COLO668 (cell line): ENCODE results near the gene SHLD2.
A peak's percentile ranks its signal among the peaks of the same experiment; 100 is the strongest.
"Not testable (repeated sequence)": the region's sequence is repeated elsewhere in the genome, so short reads cannot be mapped to it uniquely, and the experiment has no call there.

ENCODE experiments used
- DNase-seq: peaks from one replicate; lab custom pipeline; 2025; ENCODE audit not compliant: unreplicated experiment; lab: John Stamatoyannopoulos, UW

The SHLD2 gene

GRCh38 chr10:87083576-87084290 is 11.3 kb upstream of the SHLD2 start:
- DNase-seq, result not testable (repeated sequence)

- DNase-seq, result not testable (repeated sequence)
Observed at GRCh38 chr10:87084291-87084782, 10.7 kb upstream of the SHLD2 start.

- no peak for DNase-seq
Observed at GRCh38 chr10:87085537-87085936, 9.5 kb upstream of the SHLD2 start.

- DNase-seq, result no peak
Observed at GRCh38 chr10:87089746-87090145, 5.3 kb upstream of the SHLD2 start.

GRCh38 chr10:87090779-87091178 is 4.2 kb upstream of the SHLD2 start:
- DNase-seq, result no peak

- DNase-seq, result no peak
Observed at GRCh38 chr10:87092376-87092860, 2.6 kb upstream of the SHLD2 start.

GRCh38 chr10:87092861-87093631 is 2.0 kb upstream of the SHLD2 start:
- DNase-seq, result peak; percentile 5

- DNase-seq, result peak; percentile 51
Observed at GRCh38 chr10:87093632-87094372, 1.2 kb upstream of the SHLD2 start.

- peak; percentile 71 for DNase-seq
Observed at GRCh38 chr10:87095236-87095945, 385 bp downstream of the SHLD2 start.

GRCh38 chr10:87101996-87102395 is 7.0 kb downstream of the SHLD2 start:
- DNase-seq, result no peak

- DNase-seq, result not testable (repeated sequence)
Observed at GRCh38 chr10:87104727-87105126, 9.7 kb downstream of the SHLD2 start.

- DNase-seq, result no peak
Observed at GRCh38 chr10:87105446-87106124, 10.6 kb downstream of the SHLD2 start.

GRCh38 chr10:87118122-87118521 is 23.1 kb downstream of the SHLD2 start:
- DNase-seq, result not testable (repeated sequence)

- DNase-seq, result not testable (repeated sequence)
Observed at GRCh38 chr10:87119029-87119428, 24.0 kb downstream of the SHLD2 start.

GRCh38 chr10:87123351-87123750 is 28.3 kb downstream of the SHLD2 start:
- not testable (repeated sequence) for DNase-seq

GRCh38 chr10:87127048-87127447 is 32.0 kb downstream of the SHLD2 start:
- not testable (repeated sequence) for DNase-seq

GRCh38 chr10:87127607-87128156 is 32.7 kb downstream of the SHLD2 start:
- DNase-seq, result not testable (repeated sequence)

- not testable (repeated sequence) for DNase-seq
Observed at GRCh38 chr10:87132176-87132575, 37.2 kb downstream of the SHLD2 start.

- DNase-seq, result not testable (repeated sequence)
Observed at GRCh38 chr10:87133936-87134335, 38.9 kb downstream of the SHLD2 start.

GRCh38 chr10:87134440-87134839 is 39.4 kb downstream of the SHLD2 start:
- DNase-seq, result not testable (repeated sequence)
